A549 treated with Hydrocortisone at 1 μM for 4 hours (cell line): ENCODE measurements around the gene TMBIM4. TPM values are rescaled to one million over a fixed set of nuclear protein-coding genes. Genes with fewer than 3 reads are reported as not detected.

Source experiments
- total RNA-seq: library from RNA; stranded (reverse); fragments of 200-300 nt; extraction: Qiagen RNA extraction; gene quantifications from 5 replicates; pipeline ENCODE4 v1.2.3, GENCODE V29; 2022

TMBIM4 gene, protein sequence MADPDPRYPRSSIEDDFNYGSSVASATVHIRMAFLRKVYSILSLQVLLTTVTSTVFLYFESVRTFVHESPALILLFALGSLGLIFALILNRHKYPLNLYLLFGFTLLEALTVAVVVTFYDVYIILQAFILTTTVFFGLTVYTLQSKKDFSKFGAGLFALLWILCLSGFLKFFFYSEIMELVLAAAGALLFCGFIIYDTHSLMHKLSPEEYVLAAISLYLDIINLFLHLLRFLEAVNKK
- total RNA-seq, result 48.7 to 57.6 TPM (median 52.6 TPM) in 5 replicates

DNA sequence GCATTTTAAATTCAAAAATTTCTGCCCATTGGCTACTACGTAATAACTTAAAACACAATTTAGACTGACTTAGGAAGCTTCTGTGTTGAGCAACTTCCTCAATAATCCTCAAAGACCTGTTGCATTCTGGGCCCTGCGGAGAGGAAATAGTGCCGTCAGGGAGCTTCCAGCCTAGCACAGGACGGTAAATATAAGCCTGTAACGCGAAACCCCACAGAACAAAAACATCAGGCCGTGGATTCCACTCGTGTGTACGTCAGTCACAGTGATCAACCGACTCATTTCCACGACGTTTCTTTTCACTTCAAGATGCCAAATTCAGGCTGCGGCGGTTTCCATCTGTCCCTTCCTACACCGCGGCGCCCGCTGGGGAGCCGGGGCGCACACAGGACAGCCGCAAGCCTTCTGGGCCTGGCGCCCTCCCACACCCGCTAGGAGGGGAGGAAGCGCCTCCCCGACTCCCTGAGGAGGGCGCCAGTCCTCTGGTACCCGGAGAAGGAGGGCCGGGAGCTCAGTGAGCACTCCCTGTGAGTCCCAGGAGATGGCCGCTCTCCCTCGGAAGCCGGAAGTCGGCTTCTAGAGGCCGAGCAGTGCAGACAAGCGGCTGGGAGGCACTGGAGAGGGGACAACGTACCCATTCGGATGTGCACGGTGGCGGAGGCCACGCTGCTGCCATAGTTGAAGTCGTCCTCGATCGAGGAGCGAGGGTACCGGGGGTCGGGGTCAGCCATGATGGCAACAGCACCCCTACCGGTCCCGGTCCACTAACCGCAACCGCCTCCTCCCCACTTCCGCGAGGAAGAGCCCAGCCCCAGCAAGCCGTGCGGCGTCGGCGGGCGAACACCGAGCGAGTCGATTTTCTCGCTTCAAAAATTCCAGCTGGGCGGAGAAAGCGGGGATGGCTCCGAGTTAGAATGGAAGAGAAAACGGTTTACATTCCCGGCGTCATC is at the start of gene TMBIM4:
Gene TMBIM4 (minus strand): TSS at position 776 of the 950 bp plus-strand sequence. CDS start 45 bp downstream, at position 731.

DNA sequence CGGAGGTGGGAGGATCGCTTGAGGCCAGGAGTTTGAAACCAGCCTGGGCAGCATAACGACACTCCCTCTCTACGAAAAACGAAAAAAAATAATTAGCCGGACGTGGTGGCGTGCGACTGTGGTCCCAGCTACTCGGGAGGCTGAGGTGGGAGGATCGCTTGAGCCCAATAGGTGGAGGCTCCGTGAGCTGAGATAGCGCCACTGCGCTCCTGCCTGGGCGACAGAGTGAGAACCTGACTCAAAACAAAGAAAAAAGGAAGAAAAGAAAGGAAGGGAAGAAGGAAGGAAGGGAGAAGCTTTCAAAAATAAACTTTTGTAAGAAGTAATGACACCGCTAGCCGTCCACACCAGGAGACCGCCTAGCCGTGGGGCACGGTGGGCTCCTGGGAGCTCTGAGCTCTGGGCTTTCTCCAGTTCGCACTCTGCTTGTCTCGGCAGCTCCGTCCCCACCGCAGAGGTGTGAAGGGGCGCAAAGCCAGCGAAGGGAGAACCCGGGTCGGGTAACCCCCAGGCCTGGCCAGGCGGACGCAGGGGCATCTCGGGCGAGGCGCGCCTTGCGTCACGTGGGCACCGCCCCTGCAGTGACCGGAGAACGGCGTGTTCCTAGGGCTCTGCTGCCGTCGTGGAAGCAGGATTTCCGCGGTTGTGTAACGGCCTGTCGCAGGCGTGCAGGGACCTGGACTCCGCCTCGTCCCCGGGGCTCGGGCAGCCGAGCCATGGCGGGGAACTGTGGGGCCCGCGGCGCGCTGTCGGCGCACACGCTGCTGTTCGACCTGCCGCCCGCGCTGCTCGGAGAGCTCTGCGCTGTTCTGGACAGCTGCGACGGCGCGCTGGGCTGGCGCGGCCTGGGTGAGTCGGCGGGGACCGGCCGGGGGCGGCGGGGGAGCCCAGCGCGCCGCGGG is 19.0 kb upstream of the TMBIM4 start, which contains the start of gene IRAK3:
Gene IRAK3 (plus strand): TSS at position 631 of the 902 bp plus-strand sequence. CDS start 86 bp downstream, at position 717.

DNA sequence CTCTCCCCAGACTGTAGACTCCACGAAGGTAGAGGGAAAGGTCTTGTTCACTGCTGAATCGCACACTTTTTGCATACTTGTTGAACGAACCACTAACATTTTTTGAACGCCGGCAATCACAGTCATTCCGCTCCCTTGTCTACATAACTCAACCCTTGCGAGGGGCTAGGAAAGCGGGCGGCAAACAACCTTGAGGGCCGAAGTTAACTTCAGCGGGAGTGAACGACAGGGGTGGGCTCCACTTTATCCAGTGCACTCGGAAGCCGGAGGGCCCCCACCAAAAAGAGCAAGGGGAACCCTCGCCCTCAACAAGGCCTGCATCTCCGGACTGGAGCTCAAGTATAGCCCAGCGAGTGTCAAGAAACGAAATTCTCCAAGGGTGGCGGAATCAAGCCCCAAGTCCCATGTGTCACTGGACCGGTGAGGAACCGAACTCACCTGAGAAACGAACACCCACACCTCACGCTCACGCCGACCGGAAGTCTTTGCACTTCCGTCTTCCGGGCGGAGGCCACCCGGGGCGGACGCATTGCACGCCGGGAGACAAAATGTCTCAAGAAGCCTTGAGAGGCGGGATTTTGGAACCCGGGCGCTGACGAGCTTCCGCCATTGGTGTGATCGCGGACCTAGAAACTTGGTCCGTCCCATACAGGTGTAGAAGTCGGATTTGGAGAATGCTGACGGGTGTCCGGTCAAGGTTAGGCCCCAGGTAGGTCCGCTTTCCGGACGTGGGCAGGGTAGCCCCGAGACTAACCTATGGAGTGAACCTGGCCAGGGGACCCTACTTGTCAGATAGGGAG is 39.3 kb downstream of the TMBIM4 start, which contains the start of gene LLPH:
Gene LLPH (minus strand): TSS at position 484 of the 800 bp plus-strand sequence. CDS start 1,644 bp downstream, outside the sequence.

Other genes starting within 250 kb of the TMBIM4 start
- gene LLPH, start 39.2 kb downstream of the TMBIM4 start, total RNA-seq, result 49.5 to 56.3 TPM (median 54.3 TPM) in 5 replicates
- gene IRAK3, start 19.2 kb upstream of the TMBIM4 start, total RNA-seq, result 0.77 to 1.5 TPM (median 1.2 TPM) in 5 replicates
- 1.1 to 1.3 TPM (median 1.3 TPM) in 5 replicates for gene HELB, start 132.5 kb upstream of the TMBIM4 start, total RNA-seq